Left ventricle myocardium inferior (tissue), 1 donor: ENCODE data around the gene GPC6. TPM values are rescaled to one million over a fixed set of nuclear protein-coding genes. Genes with fewer than 3 reads are reported as not detected.

Experiments
- DNase-seq: peaks from one replicate; pipeline ENCODE4 v3.0.0-alpha.2; 2020
- H3K27ac ChIP-seq: fragments of 200-600 bp; replicated peaks from 2 replicates; pipeline ENCODE4 v1.8.0; 2021
- H3K27me3 ChIP-seq: fragments of 200-600 bp; 2 replicates; pipeline ENCODE4 v1.8.0; 2021; ENCODE audit warnings: low read depth
- H3K36me3 ChIP-seq: fragments of 200-600 bp; 2 replicates; pipeline ENCODE4 v1.8.0; 2021
- H3K4me1 ChIP-seq: fragments of 200-600 bp; 2 replicates; pipeline ENCODE4 v1.8.0; 2021
- H3K4me3 ChIP-seq: fragments of 200-600 bp; 2 replicates; pipeline ENCODE4 v1.8.0; 2021; ENCODE audit warnings: mild to moderate bottlenecking, moderate library complexity
- H3K9me3 ChIP-seq: fragments of 200-600 bp; replicated peaks from 2 replicates; pipeline ENCODE4 v1.8.0; 2021
- intact Hi-C: fragments of 100-400 bp; cut with micrococcal nuclease; formaldehyde crosslinking; loops from one replicate; pipeline ENCODE4 v1.11.0; 2022
- total RNA-seq: library from RNA; stranded (reverse); fragmentation: NEBNext Ultra II Directional; extraction: Animal tissue kit (Norgen Biotek cat#: 25700); gene quantifications from one replicate; pipeline ENCODE4 v1.2.1, GENCODE V29; 2021
- TF ChIP-seq, protein P1 (sequence below): fragments of 200-600 bp; IDR thresholded peaks from 2 replicates; pipeline ENCODE4 v1.8.0; 2021; ENCODE audit warnings: antibody characterized with exemption, mild to moderate bottlenecking, borderline replicate concordance
- donor health status: DM: no; HTN: yes; CAD: no; lungs with severe emphysema.

The GPC6 gene
- total RNA-seq, 1 donor from 2014 or later = 1.8 TPM

DNA sequence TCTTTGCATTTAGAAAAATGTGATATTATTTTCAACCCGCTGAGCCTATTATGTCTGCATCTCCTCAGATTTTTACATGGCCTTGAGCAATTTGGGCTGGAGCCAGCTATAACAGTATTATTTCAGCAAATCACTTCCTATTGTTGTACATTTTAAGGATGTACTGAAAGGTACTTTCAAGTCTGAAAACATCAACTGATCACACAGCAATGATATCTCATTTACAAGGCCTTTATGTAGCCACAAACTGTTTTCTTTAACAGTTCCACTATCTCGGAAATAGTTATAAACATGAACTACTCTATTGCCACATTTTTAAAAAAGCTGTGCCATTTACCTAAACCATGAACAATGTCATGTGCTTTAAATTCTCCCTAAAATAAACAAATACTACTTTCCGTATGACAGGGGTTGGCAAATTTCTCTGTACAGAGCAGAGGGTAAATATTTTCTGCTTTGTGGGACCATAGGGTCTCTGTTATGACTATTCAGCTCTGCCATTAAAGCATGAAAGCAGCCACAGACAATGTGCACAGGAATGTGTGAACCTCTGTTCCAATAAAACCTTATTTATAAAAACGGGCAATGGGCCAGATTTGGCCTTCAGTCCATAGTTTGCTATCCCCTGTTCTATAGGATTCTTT lies 560.4 kb downstream of the GPC6 start:
- Histone ChIP-seq H3K36me3 (no peaks in the 10 kb centered on the region), H3K9me3 (no peaks in the 10 kb centered on the region), H3K4me3 (no peak overlapping the region), H3K4me1 (no peaks in the 10 kb centered on the region), H3K27ac (no peak overlapping the region), H3K27me3 (no peaks in the 10 kb centered on the region)
- DNase-seq = no peak
- TF ChIP-seq, protein P1, sequence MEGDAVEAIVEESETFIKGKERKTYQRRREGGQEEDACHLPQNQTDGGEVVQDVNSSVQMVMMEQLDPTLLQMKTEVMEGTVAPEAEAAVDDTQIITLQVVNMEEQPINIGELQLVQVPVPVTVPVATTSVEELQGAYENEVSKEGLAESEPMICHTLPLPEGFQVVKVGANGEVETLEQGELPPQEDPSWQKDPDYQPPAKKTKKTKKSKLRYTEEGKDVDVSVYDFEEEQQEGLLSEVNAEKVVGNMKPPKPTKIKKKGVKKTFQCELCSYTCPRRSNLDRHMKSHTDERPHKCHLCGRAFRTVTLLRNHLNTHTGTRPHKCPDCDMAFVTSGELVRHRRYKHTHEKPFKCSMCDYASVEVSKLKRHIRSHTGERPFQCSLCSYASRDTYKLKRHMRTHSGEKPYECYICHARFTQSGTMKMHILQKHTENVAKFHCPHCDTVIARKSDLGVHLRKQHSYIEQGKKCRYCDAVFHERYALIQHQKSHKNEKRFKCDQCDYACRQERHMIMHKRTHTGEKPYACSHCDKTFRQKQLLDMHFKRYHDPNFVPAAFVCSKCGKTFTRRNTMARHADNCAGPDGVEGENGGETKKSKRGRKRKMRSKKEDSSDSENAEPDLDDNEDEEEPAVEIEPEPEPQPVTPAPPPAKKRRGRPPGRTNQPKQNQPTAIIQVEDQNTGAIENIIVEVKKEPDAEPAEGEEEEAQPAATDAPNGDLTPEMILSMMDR = no peak
- intact Hi-C loops = no loop called here

DNA sequence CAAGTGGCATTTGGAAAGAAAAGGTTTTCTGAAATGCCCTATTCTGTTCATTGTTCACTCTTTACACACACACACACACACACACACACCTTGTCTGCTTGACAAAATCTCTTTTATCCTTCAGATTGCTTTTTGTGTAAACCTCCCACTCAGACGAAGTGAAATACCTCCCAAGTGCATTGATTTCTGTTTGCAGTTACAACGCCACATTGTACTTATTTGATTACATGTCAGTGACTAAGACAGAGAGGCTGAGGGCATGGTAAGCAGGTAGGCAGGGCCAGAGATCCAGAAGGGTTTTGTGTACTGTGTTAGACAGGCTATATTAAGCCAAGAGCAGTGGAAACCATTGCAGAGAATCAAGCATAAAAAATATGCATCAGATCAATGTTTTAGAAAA lies 561.8 kb downstream of the GPC6 start:
- intact Hi-C loops = no loop called here
- Histone ChIP-seq H3K36me3 (no peaks in the 10 kb centered on the region), H3K4me1 (no peaks in the 10 kb centered on the region), H3K27ac (no peak overlapping the region), H3K27me3 (no peaks in the 10 kb centered on the region), H3K4me3 (no peak overlapping the region), H3K9me3 (no peaks in the 10 kb centered on the region)
- no peak for DNase-seq
- TF ChIP-seq, protein P1 = no peak

DNA sequence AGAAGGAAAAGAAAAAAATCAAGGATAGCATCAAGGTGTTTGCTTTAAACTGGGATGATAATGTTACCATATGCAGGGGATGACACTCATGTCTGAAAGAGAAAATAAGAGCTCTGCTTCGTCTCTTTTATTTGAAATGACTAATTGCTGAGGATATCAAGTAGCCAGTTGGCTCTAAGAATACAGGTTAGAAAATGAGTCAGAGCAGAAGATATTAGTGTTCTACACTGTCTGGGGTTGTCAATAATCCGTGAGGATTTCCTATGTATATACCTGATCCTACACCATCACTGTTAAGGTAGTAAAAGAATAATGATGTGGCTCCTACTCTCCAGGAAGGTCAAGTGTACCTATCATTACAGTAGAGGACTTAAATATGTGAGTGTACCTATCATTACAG lies 562.5 kb downstream of the GPC6 start:
- H3K4me3 ChIP-seq = no peak overlapping the region
- H3K36me3 ChIP-seq = no peaks in the 10 kb centered on the region
- intact Hi-C loops = no loop called here
- no peaks in the 10 kb centered on the region for H3K27me3 ChIP-seq
- TF ChIP-seq, protein P1 = no peak
- no peak for DNase-seq
- H3K9me3 ChIP-seq = no peaks in the 10 kb centered on the region
- no peak overlapping the region for H3K27ac ChIP-seq
- H3K4me1 ChIP-seq = no peaks in the 10 kb centered on the region

DNA sequence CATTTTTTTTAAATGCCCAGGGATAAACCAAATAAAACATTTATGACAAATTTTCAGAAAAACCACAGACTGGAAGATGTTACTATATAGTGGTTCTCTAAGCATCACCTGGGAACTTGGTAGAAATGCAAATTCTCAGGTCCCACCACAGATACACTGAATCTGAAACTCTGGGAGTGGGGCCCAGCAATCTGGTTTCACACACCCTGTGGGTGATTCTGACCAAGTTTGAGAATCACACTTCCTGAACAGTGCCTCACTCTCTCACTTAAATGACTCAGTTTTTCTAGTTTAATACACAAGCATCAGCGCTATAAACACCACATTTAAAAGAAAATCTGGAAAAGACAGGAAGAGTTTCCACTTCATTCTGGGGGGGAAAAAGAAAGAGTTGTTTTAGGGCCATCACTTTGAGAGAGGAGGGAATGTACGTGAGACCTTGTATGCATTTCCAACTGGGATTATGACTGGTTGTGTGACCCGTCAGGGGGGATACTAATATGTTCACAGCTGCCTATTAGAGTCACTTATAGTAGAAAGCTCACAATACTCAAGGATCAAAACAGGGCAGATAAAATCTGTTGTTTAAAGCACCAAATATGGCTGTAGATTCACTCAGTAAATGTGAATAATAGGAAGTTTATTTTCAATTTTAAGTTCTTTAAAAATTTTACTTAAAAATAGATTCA lies 567.7 kb downstream of the GPC6 start:
- TF ChIP-seq, protein P1 = no peak
- no peak overlapping the region for H3K4me3 ChIP-seq
- H3K9me3 ChIP-seq = no peaks in the 10 kb centered on the region
- H3K36me3 ChIP-seq = no peaks in the 10 kb centered on the region
- H3K4me1 ChIP-seq = no peaks in the 10 kb centered on the region
- DNase-seq = no peak
- intact Hi-C loops = no loop called here
- H3K27ac ChIP-seq = no peak overlapping the region
- H3K27me3 ChIP-seq = no peaks in the 10 kb centered on the region

DNA sequence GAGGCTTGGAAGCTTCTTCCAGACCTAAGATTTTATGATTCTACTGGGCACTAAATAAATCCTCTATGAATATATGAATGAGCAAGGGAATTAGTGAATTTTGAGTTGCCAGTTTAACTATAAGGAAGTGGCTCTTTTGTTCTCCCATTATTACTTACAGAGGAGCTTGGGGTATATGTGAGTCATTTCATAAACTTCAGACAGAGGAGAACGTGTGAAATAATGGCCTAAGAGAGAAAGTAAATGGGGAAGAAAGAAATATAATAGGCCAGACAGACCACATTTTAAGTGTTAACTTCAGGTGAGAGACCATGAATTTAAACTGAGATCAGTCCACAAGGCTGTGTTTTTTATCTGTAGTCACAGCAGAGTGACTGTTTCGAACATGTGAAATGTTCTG lies 570.9 kb downstream of the GPC6 start:
- intact Hi-C loops = no loop called here
- H3K4me3 ChIP-seq = no peak overlapping the region
- no peaks in the 10 kb centered on the region for H3K9me3 ChIP-seq
- no peaks in the 10 kb centered on the region for H3K27me3 ChIP-seq
- H3K36me3 ChIP-seq = no peaks in the 10 kb centered on the region
- no peaks in the 10 kb centered on the region for H3K4me1 ChIP-seq
- DNase-seq = no peak
- TF ChIP-seq, protein P1 = no peak
- no peak overlapping the region for H3K27ac ChIP-seq
